ENCODE results near the gene AIP.

DNA sequence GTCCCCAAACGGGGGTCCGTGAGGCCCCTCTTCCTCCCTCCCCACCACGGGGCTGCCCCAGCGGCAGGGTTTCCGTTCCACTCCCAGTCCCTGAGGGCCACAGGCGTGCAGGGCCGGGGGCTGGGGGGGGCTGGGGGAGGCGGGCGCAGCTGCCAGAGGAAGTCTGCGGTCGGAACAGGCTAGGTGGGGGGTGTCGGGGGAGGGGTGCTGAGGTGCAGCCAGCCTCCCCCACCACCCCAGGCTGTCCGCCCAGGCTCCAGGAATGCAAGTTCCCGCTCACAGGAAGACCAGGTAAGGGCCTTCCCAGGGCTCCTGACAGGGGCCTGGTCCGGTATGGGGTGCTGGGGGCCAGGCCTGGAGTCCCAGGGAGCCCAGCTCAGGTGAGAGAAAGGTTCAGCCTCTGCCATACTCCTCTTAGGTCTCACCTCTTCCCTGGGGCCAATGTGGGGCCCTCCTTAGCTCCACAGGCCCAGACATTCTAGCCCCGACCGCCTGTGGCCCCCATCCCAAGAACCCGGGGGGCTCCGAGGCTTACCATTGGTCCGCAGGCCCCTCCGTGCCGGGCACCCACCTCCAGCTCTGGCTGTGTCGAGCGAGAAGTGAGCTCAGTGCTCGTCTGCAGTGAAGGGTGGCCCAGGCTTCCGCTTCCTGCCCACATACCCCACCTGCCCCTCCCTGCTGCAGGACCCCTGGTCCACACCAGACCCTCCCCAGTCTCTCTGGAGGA lies 45.6 kb upstream of the AIP start, which contains the start of gene PTPRCAP:
- TF ChIP-seq, protein P1, sequence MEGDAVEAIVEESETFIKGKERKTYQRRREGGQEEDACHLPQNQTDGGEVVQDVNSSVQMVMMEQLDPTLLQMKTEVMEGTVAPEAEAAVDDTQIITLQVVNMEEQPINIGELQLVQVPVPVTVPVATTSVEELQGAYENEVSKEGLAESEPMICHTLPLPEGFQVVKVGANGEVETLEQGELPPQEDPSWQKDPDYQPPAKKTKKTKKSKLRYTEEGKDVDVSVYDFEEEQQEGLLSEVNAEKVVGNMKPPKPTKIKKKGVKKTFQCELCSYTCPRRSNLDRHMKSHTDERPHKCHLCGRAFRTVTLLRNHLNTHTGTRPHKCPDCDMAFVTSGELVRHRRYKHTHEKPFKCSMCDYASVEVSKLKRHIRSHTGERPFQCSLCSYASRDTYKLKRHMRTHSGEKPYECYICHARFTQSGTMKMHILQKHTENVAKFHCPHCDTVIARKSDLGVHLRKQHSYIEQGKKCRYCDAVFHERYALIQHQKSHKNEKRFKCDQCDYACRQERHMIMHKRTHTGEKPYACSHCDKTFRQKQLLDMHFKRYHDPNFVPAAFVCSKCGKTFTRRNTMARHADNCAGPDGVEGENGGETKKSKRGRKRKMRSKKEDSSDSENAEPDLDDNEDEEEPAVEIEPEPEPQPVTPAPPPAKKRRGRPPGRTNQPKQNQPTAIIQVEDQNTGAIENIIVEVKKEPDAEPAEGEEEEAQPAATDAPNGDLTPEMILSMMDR (IDR thresholded peaks at IDR 0.05) = no peak
- TF ChIP-seq EZH2 (IDR thresholded peaks at IDR 0.05; ENCODE audit: borderline replicate concordance, insufficient read depth, low read depth, low read length, poor library complexity, severe bottlenecking) = no peak
